T-helper 2 cell treated with Interferon-gamma antibody and Interleukin-4, amounts not matched to agents 100 ng/mL and 5 ng/mL, for 36 hours (primary cell): ENCODE measurements around the gene ZMIZ1. TPM values are rescaled to one million over a fixed set of nuclear protein-coding genes. Genes with fewer than 3 reads are reported as not detected.

ENCODE experiments used
- intact Hi-C: fragments of 100-400 bp; cut with micrococcal nuclease; formaldehyde crosslinking; loops from one replicate; pipeline ENCODE4 v1.15.1; 2023
- total RNA-seq: library from RNA; stranded (reverse); gene quantifications from 2 replicates; pipeline ENCODE4 v1.2.3, GENCODE V29; 2022

The ZMIZ1 gene
- 45.8 and 46.2 TPM in 2 replicates for total RNA-seq

- intact Hi-C loops = loop anchor here (1.0 to 10.0 kb wide), 10 partner anchors 20 to 1036 kb away; partner anchors contain the start of genes PPIF and RPS24
These were observed at the start of gene ZMIZ1 for GRCh38 chr10:79068562-79069324. ZMIZ1 (plus strand) TSS chr10:79068966; CDS start chr10:79201633, 132,667 bp downstream.

GRCh38 chr10:79019441-79020014 is 49.2 kb upstream of the ZMIZ1 start:
- intact Hi-C loops = no loop called here

GRCh38 chr10:79020015-79020491 is 48.7 kb upstream of the ZMIZ1 start:
- intact Hi-C loops = no loop called here

- intact Hi-C loops = no loop called here
These were observed 48.2 kb upstream of the ZMIZ1 start for GRCh38 chr10:79020605-79021004.

GRCh38 chr10:79021331-79021907 is 47.3 kb upstream of the ZMIZ1 start:
- intact Hi-C loops = no loop called here

- intact Hi-C loops = no loop called here
These were observed 46.7 kb upstream of the ZMIZ1 start for GRCh38 chr10:79021948-79022499.

- intact Hi-C loops = no loop called here
These were observed 46.1 kb upstream of the ZMIZ1 start for GRCh38 chr10:79022565-79023230.

GRCh38 chr10:79023240-79024162 is 45.3 kb upstream of the ZMIZ1 start:
- intact Hi-C loops = no loop called here

GRCh38 chr10:79024296-79024695 is 44.5 kb upstream of the ZMIZ1 start:
- intact Hi-C loops = no loop called here

GRCh38 chr10:79024720-79025198 is 44.0 kb upstream of the ZMIZ1 start:
- intact Hi-C loops = no loop called here

GRCh38 chr10:79025199-79025832 is 43.5 kb upstream of the ZMIZ1 start:
- intact Hi-C loops = no loop called here

GRCh38 chr10:79026341-79026761 is 42.4 kb upstream of the ZMIZ1 start:
- intact Hi-C loops = no loop called here

- intact Hi-C loops = no loop called here
These were observed 42.0 kb upstream of the ZMIZ1 start for GRCh38 chr10:79026806-79027146.

- intact Hi-C loops = no loop called here
These were observed 41.4 kb upstream of the ZMIZ1 start for GRCh38 chr10:79027147-79028055.

GRCh38 chr10:79028056-79028430 is 40.7 kb upstream of the ZMIZ1 start:
- intact Hi-C loops = no loop called here

- intact Hi-C loops = no loop called here
These were observed 40.2 kb upstream of the ZMIZ1 start for GRCh38 chr10:79028451-79029010.

GRCh38 chr10:79029478-79030390 is 39.0 kb upstream of the ZMIZ1 start:
- intact Hi-C loops = no loop called here
